ENCODE data around the gene CXorf65.

- TF ChIP-seq CTCF (IDR thresholded peaks at IDR 0.05) (no peak), POLR2A (IDR thresholded peaks at IDR 0.05) (no peak)
These were observed 705 bp upstream of the CXorf65 start for GRCh38 chrX:71107245-71107644.

Data from heart left ventricle (tissue), 13 donors.